Panc1 (cell line): ENCODE results near the gene DZANK1.

Experiments
- CTCF ChIP-seq: fragments of 450-650 bp; IDR thresholded peaks from 2 replicates; pipeline ENCODE4 v1.5.1; 2017; ENCODE audit warnings: mild to moderate bottlenecking
- POLR2AphosphoS5 ChIP-seq: IDR thresholded peaks from 2 replicates; pipeline ENCODE4 v1.6.1; 2012; ENCODE audit warnings: mild to moderate bottlenecking, low read depth, low read length, moderate library complexity
- SIN3A ChIP-seq: IDR thresholded peaks from 2 replicates; pipeline ENCODE4 v1.6.1; 2012; ENCODE audit warnings: low read depth, mild to moderate bottlenecking, low read length, moderate library complexity, borderline replicate concordance; ENCODE audit not compliant: insufficient read depth

- TF ChIP-seq POLR2AphosphoS5 (no peak), CTCF (no peak), SIN3A (no peak)
Measured at GRCh38 chr20:18514127-18514526, 47.3 kb upstream of the DZANK1 start.
